HG02798 (cell line): ENCODE results near the gene OR5H14.
"Not testable (repeated sequence)": the region's sequence is repeated elsewhere in the genome, so short reads cannot be mapped to it uniquely, and the experiment has no call there.

ENCODE experiments used
- ATAC-seq: cut with Tn5 transposase; IDR thresholded peaks from one replicate; pipeline ENCODE4 v1.9.1; 2021; ENCODE audit warnings: mild to moderate bottlenecking; ENCODE audit not compliant: unreplicated experiment, poor library complexity

Gene OR5H14

DNA sequence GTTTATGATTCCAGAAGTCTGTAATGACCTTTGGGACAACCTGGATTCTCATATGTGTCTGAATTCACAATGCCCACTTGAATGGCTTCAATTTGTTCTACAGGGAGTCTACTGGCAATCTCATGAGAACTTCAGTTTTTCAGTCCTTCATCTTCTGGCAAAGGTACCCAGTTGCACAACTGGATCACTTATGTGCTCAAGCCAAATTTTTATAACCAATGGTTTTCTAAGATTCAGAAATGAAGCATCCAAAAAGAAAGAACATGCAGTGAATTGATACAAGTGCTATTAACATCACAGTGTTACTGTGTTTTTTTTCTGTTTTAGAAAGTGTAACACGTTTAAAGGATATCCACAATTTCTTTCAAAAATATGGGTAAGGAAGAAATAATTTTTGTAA is at the start of gene OR5H14:
TSS of gene OR5H14 (plus strand) at position 301 of the 400 bp plus-strand sequence. CDS start 1,907 bp downstream, outside the sequence.
- no peak for ATAC-seq

GRCh38 chr3:98099848-98100247 is 47.4 kb upstream of the OR5H14 start:
- no peak for ATAC-seq

DNA sequence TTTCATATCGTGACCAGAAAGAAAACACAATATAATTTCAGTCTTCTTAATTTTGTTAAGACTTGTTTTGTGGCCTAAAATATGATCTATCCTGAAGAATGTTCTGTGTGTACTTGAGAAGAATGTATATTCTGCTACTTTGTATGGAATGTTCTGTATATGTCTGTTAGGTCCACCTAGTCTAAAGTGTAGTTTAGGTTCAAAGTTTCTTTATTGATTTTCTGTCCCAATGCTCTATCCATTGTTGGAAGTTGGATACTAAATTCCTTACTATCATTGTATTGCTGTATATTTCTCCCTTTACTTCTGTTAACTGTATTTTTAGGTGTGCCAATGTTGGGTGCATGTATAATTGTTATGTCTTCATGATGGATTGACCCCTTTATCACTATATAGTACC is 39.1 kb upstream of the OR5H14 start:
- ATAC-seq, result no peak

DNA sequence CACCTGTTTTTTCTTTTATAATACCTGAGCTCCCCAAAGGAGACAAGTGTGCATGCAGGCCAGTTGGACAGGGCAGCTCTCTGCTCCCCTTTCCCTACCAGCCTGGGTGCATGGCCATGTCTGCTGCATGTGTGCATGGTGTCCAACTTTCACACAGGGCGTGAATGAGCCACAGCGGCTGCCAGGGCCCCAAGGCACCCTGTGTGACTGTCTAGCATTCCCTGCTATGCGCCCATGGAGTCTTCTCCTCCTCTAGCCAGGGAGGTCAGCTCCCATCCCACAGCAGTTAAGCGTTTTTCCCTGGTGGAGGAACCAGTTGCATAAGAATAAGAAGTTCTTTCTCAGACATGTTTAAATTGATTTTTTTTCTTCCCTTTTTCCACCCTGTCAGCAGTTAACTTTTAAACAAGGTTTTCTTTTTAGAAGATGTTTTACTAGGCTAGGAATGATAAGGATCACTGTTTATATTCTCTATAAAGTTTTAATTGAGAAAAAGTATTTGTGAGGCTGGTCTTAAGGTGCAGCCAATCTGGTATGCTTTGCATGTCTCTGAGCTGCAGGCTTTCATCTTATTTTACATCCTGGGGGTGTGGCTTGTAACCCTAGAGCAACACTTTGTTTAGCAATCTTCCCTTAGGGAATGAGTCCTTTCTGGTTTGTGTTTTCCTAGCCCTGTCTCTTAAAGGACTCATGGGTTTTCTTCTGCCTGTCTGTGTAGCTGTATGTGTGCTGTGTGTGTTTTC is 37.3 kb upstream of the OR5H14 start:
- ATAC-seq, result no peak

GRCh38 chr3:98110550-98110908 is 36.8 kb upstream of the OR5H14 start:
- no peak for ATAC-seq

GRCh38 chr3:98114264-98114663 is 33.0 kb upstream of the OR5H14 start:
- no peak for ATAC-seq

DNA sequence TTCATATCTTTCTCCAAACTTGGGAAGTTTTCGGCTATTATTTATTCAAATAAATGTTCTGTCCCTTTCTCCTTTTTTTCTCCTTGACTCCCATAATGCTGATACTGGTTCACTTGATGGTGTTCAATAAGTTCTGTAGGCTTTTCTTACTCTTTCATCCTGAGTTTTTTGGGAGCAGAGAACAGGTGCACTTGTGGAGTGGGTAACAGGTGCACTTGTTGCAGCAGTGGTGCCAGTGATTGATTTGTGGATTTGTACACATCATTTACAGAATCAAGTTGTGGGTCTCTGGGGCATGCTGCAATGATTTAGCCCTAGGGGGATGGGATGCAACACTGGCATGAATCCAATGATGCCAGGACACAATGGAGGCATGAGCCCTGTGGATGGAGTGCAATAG is 31.6 kb upstream of the OR5H14 start:
- ATAC-seq, result no peak

- no peak for ATAC-seq
Observed at GRCh38 chr3:98130421-98130820, 16.9 kb upstream of the OR5H14 start, which contains the start of gene OR5H1. TSS of gene OR5H1 (plus strand) at chr3:98130721. CDS start at chr3:98132698, 1,977 bp downstream.

DNA sequence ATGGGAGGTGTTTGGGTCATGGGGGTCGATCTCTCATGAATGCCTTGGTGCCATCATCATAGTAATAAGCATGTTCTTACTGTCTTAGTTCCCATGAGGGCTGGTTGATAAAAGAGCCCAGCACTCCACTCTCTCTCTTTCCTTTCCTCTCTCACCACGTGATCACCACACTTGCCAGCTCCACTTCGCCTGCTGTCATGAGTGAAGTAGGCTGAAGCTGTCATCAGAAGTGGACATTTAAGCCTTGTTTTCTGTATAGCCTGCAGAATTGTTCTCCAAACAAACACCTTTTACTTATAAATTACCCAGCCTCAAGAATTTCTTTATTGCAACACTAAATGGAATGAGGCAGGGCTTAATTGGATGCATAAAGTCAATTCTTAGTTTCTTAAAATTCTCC is 10.6 kb upstream of the OR5H14 start:
- no peak for ATAC-seq

DNA sequence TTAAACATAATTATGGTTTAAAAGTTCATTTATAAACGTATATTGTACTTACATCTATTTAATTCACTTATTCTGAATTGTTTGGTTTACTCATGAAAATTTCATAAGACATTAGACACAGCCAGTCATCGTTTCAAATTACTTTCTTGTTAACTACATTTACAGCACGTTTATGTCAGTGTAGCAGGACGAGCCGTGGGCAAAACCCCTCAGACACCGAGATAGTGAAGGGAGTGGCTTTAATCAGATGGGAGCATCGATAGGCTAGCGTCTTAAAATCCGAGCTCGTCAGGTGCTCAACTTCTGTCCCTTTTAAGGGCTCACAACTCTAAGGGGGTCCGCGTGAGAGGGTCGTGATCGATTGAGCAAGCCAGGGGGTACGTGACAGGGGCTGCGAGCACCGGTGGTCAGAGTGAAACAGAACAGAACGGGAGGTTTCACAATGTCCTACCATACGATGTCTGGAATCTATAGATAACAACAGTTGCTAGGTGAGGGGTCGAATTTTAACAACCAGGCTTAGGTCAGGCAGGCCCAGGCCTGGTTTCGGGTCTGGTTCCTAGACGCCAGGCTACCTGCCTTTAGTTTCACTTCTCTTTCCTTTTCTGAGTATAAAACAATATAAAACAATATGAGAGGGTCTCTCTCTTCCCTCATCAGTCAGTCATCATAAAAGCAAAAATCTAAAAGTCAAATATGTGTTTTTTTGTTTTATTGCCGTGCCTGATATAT is 9.3 kb upstream of the OR5H14 start:
- ATAC-seq, result not testable (repeated sequence)

DNA sequence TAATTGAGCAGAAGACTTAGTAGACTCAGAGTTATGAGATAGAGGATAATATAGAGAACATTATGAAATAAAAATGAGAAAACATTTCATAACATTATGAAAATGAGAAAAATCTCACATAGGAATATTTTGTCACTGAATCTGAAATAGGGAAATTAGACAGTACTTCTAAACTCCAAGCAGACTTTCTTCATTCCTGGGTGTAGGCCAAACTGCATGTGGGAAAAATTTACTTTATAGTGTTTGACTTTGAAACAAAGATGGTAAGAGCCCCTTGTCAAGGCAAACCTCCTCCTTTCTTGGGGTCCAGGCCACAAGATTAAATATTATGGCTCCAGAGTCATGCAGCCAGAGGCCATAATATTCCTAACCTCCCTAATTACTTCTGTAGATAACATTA is 6.7 kb upstream of the OR5H14 start:
- ATAC-seq, result no peak

GRCh38 chr3:98148751-98149150 is 1.5 kb downstream of the OR5H14 start:
- ATAC-seq, result no peak

DNA sequence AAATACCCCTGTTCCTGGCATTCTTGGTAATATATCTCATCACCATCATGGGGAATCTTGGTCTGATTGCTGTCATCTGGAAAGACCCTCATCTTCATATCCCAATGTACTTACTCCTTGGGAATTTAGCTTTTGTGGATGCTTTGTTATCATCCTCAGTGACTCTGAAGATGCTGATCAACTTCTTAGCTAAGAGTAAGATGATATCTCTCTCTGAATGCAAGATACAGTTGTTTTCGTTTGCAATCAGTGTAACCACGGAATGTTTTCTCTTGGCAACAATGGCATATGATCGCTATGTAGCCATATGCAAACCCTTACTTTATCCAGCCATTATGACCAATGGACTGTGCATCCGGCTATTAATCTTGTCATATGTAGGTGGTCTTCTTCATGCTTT is 2.2 kb downstream of the OR5H14 start:
- not testable (repeated sequence) for ATAC-seq

DNA sequence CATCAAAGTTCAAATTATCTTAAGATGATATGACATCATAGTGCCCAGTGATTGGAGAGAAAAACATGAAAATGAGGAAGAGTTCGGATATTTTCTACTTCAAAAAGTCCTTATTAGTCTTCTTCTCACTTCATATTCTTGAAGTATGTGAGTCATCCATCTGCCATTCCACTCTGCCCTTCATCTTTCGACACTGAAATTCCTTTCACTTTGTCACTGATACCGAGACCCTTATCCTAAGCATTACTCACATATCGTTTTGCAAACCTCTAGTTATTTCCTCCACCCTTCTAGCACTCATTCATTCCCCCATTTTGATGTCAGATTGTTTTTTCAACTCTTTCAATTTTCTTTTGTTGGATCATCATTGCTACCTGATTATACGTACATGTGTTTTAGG is 4.0 kb downstream of the OR5H14 start:
- no peak for ATAC-seq

DNA sequence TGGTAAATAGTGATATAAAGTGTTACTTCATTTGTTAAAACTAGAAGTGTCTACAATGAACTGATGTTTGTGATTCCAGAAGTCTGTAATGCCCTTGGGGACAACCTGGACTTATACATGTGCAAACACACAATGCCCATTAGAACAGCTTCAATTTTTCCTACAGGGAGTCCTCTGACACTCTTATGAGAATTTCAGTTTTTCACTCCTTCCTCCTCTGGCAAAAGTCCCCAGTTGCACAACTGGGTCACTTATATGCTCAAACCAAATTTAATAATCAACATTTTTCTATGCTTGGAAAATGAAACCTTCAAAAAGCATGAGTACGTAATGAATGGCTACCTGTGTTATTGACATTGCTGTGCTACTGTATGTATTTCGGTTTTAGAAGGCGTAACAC is 19.1 kb downstream of the OR5H14 start, which contains the start of gene OR5H15:
TSS of gene OR5H15 (plus strand) at position 301 of the 400 bp plus-strand sequence. CDS start 2,004 bp downstream, outside the sequence.
- no peak for ATAC-seq

- ATAC-seq, result no peak
Observed at GRCh38 chr3:98171071-98171470, 23.8 kb downstream of the OR5H14 start.

DNA sequence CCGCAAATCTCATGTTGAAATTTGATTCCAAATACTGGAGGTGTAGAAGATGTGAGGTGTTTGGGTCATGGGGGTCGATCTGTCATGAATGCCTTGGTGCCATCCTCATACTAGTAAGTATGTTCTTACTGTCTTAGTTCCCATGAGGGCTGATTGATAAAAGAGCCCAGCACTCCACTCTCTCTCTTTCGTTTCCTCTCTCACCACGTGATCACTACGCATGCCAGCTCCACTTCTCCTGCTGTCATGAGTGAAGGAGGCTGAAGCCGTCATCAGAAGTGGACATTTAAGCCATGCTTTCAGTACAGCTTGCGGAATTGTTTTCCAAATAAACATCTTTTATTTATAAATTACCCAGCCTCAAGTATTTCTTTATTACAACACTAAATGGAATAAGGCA is 25.3 kb downstream of the OR5H14 start:
- ATAC-seq, result no peak

- no peak for ATAC-seq
Observed at GRCh38 chr3:98180319-98180890, 33.1 kb downstream of the OR5H14 start.

- no peak for ATAC-seq
Observed at GRCh38 chr3:98182196-98182595, 34.9 kb downstream of the OR5H14 start.

DNA sequence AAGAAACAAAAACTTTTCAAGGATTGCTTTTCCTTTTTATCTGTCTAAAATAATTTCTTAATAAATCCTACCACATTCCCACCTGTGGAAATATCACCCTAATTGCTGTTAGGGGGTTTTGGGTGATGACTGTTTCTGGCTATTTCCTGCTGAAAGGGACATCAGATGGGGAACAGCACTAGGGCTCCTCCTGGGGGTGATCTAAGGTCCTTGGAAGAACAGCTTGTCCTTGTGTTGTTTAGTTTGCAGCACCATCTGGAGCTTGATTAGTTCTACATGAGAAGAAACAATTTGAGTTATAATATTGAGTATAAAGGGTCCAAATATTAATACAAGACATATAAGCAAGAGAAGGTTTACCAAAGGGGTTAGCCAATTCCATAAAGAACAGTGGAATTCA is 37.9 kb downstream of the OR5H14 start:
- ATAC-seq, result no peak

GRCh38 chr3:98188545-98188944 is 41.3 kb downstream of the OR5H14 start:
- no peak for ATAC-seq
